Astrocyte of the cerebellum (primary cell): ENCODE data around the gene EPAS1.
A peak's percentile ranks its signal among the peaks of the same experiment; 100 is the strongest.

Source experiments
- DNase-seq: peaks from one replicate; pipeline ENCODE4 v3.0.0-alpha.2; 2011; ENCODE audit warnings: low read depth
- H3K4me3 ChIP-seq: 2 replicates; pipeline ENCODE4 v1.5.1; 2011; ENCODE audit warnings: mild to moderate bottlenecking, low read depth, low read length, moderate library complexity
- CTCF ChIP-seq: IDR thresholded peaks from 2 replicates; pipeline ENCODE4 v1.5.1; 2012; ENCODE audit warnings: low read length, low read depth, moderate library complexity, mild to moderate bottlenecking; ENCODE audit errors: missing control alignments
- in situ Hi-C: cut with HindIII; loops from 2 replicates; pipeline ENCODE4 v1.10.0; 2017; ENCODE audit warnings: low sequenced_read_pairs

EPAS1 gene

DNA sequence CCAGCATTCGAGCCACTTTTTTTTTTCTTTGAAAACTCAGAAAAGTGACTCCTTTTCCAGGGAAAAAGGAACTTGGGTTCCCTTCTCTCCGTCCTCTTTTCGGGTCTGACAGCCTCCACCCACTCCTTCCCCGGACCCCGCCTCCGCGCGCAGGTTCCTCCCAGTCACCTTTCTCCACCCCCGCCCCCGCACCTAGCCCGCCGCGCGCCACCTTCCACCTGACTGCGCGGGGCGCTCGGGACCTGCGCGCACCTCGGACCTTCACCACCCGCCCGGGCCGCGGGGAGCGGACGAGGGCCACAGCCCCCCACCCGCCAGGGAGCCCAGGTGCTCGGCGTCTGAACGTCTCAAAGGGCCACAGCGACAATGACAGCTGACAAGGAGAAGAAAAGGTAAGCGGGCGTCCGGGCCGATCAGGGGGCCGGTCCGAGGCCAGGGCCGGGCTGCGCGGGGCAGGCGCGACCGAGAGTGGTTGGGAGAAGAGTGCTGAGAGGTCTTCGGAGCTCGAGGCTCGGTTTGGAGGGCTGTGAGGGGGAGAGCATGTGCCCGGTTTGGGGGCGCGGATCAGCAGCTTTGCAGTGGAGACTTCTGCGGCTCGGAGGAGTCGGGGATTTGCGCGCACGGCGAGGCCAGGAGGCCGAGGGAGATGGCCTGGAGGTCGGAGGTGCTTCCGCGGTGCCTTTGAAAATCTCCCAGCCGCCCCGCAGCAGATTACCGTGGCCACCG is 502 bp downstream of the EPAS1 start:
- TF ChIP-seq CTCF = no peak
- in situ Hi-C loops = no loop called here
- DNase-seq = no peak
- H3K4me3 ChIP-seq = peak overlapping the region; percentile 55

DNA sequence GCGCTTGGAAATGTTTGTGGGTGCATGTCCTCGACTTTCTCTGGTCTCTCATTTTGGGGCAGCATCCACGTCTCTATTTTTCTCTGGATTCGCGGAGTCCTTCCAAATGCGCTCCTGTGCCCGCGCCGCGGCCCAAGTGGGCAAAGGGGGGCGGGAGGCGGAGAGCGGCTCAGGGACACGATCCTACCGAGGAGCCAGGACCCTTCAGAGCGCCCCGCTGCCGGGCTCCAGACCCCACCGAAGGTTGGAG is 990 bp downstream of the EPAS1 start:
- H3K4me3 ChIP-seq = peak overlapping the region; percentile 55
- no peak for TF ChIP-seq CTCF
- in situ Hi-C loops = no loop called here
- no peak for DNase-seq

GRCh38 chr2:46298522-46299353 is 1.5 kb downstream of the EPAS1 start:
- no peak for DNase-seq
- no peak for TF ChIP-seq CTCF
- in situ Hi-C loops = no loop called here
- peak overlapping the region; percentile 55 for H3K4me3 ChIP-seq

GRCh38 chr2:46299365-46300263 is 2.4 kb downstream of the EPAS1 start:
- in situ Hi-C loops = no loop called here
- peak overlapping the region; percentile 55 for H3K4me3 ChIP-seq
- no peak for TF ChIP-seq CTCF
- no peak for DNase-seq

DNA sequence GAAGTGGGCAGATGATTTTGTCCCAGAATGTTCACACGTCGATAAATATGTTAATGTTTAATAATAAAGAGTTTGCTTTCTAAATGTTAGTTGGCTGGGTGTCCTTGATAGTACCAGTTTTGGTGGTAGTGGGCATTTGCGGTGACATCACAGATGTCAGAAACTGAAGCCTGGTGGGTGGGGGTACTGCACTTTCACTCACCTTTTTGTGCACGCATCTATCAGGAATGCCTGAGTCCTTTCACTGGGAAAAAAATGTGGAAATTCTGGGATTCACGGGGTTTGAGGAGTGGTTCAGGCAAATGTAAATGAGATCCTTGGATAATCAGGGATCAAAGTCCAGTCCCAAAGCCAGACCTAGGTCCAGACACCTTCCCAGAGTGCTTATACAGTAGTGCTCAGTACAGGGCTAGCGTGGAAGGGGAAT is 3.2 kb downstream of the EPAS1 start:
- H3K4me3 ChIP-seq = no peak overlapping the region
- in situ Hi-C loops = no loop called here
- DNase-seq = no peak
- TF ChIP-seq CTCF = no peak

DNA sequence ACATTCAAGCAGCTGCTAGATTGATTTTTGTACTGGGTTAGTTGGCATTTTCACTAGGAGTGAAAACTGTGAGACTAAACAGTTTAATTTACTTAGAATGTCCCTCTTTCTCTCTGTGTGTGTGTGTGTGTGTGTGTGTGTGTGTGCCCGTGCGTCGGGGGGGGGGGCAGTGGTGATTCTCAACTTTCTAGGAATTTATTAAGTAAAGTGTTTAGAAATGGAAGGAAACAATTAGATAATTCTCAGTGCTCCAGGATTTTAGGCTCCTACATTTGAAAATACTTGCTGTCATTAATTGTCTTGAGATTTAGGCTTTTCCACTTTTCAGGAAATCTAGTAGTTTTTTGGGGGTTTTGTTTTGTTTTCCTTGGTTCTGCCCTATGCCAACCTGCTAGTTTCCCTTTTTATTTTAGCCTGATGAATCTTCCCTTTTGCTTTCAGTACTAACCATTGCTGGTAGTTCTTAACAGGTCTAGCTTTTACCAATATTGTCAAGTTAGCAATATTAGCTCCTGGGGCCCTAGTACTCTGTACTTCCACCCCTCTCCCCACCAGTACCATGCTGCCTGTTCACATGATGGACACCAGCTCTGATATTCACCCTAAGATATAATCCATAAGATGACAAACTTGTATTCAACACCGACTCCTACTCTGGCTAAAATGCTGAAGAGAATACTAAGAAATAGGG is 4.9 kb downstream of the EPAS1 start:
- H3K4me3 ChIP-seq = no peak overlapping the region
- no peak for DNase-seq
- TF ChIP-seq CTCF = no peak
- in situ Hi-C loops = no loop called here
